Parathyroid adenoma (tissue), 2 donors: ENCODE measurements around the gene ARL2.
"Not testable (repeated sequence)": the region's sequence is repeated elsewhere in the genome, so short reads cannot be mapped to it uniquely, and the experiment has no call there.

ENCODE experiments used
- H2AFZ ChIP-seq: fragments of 300-600 bp; sonication (generic); one replicate; pipeline ENCODE4 v1.7.0; 2017; ENCODE audit warnings: antibody characterized with exemption, mild to moderate bottlenecking
- H3K27ac ChIP-seq: fragments of 300-600 bp; sonication (generic); one replicate; pipeline ENCODE4 v1.7.0; 2017
- H3K27me3 ChIP-seq: fragments of 300-600 bp; sonication (generic); one replicate; pipeline ENCODE4 v1.7.0; 2017; ENCODE audit warnings: low read length; ENCODE audit not compliant: control insufficient read depth, insufficient read depth
- H3K36me3 ChIP-seq: fragments of 300-600 bp; sonication (generic); one replicate; pipeline ENCODE4 v1.7.0; 2017; ENCODE audit warnings: low read length; ENCODE audit not compliant: control insufficient read depth, insufficient read depth
- H3K4me1 ChIP-seq: fragments of 300-600 bp; sonication (generic); one replicate; pipeline ENCODE4 v1.7.0; 2017; ENCODE audit warnings: control low read depth
- H3K4me2 ChIP-seq: fragments of 300-600 bp; sonication (generic); one replicate; pipeline ENCODE4 v1.7.0; 2017; ENCODE audit warnings: low read length
- H3K4me3 ChIP-seq: fragments of 300-600 bp; sonication (generic); one replicate; pipeline ENCODE4 v1.7.0; 2017; ENCODE audit warnings: low read depth, low read length
- H3K79me2 ChIP-seq: fragments of 300-600 bp; sonication (generic); one replicate; pipeline ENCODE4 v1.7.0; 2017; ENCODE audit warnings: control low read depth
- H3K9ac ChIP-seq: fragments of 300-600 bp; sonication (generic); one replicate; pipeline ENCODE4 v1.7.0; 2017; ENCODE audit warnings: mild to moderate bottlenecking
- H3K9me3 ChIP-seq: fragments of 300-600 bp; sonication (generic); one replicate; pipeline ENCODE4 v1.7.0; 2017; ENCODE audit warnings: low read length; ENCODE audit not compliant: control insufficient read depth
- CTCF ChIP-seq: fragments of 300-600 bp; sonication (generic); IDR thresholded peaks from one replicate; pipeline ENCODE4 v1.7.0; 2017; ENCODE audit warnings: antibody characterized with exemption, mild to moderate bottlenecking
- donor health status: primary hyperparathyroidism.

Gene ARL2

GRCh38 chr11:65002706-65003105, 11.3 kb upstream of the ARL2 start:
- no peaks in the 10 kb centered on the region for H3K79me2 ChIP-seq
- H2AFZ ChIP-seq, result no peak overlapping the region
- no peaks in the 10 kb centered on the region for H3K4me1 ChIP-seq
- no peak overlapping the region for H3K27ac ChIP-seq
- no peak overlapping the region for H3K4me2 ChIP-seq
- H3K9ac ChIP-seq, result no peak overlapping the region
- H3K9me3 ChIP-seq, result no peaks in the 10 kb centered on the region
- H3K36me3 ChIP-seq, result no peaks in the 10 kb centered on the region
- H3K4me3 ChIP-seq, result no peak overlapping the region
- H3K27me3 ChIP-seq, result no peaks in the 10 kb centered on the region
- no peak for TF ChIP-seq CTCF

GRCh38 chr11:65003282-65003681, 10.7 kb upstream of the ARL2 start:
- no peaks in the 10 kb centered on the region for H3K79me2 ChIP-seq
- H3K4me2 ChIP-seq, result no peak overlapping the region
- no peak overlapping the region for H3K4me3 ChIP-seq
- no peak overlapping the region for H3K9ac ChIP-seq
- H2AFZ ChIP-seq, result no peak overlapping the region
- no peak overlapping the region for H3K27ac ChIP-seq
- TF ChIP-seq CTCF, result no peak
- H3K4me1 ChIP-seq, result no peaks in the 10 kb centered on the region
- no peaks in the 10 kb centered on the region for H3K27me3 ChIP-seq
- no peaks in the 10 kb centered on the region for H3K9me3 ChIP-seq
- H3K36me3 ChIP-seq, result no peaks in the 10 kb centered on the region

- H2AFZ ChIP-seq, H3K4me1 ChIP-seq, H3K9ac ChIP-seq, H3K4me3 ChIP-seq, H3K36me3 ChIP-seq, H3K27me3 ChIP-seq, H3K4me2 ChIP-seq, H3K9me3 ChIP-seq, H3K79me2 ChIP-seq, H3K27ac ChIP-seq: not testable (repeated sequence)
These were observed 10.0 kb upstream of the ARL2 start for GRCh38 chr11:65003968-65004367.

GRCh38 chr11:65008016-65008415, 5.9 kb upstream of the ARL2 start:
- no peaks in the 10 kb centered on the region for H3K79me2 ChIP-seq
- H3K4me2 ChIP-seq, result no peak overlapping the region
- no peaks in the 10 kb centered on the region for H3K4me1 ChIP-seq
- H2AFZ ChIP-seq, result no peak overlapping the region
- H3K36me3 ChIP-seq, result no peaks in the 10 kb centered on the region
- H3K4me3 ChIP-seq, result no peak overlapping the region
- H3K9me3 ChIP-seq, result no peaks in the 10 kb centered on the region
- no peak overlapping the region for H3K9ac ChIP-seq
- no peak for TF ChIP-seq CTCF
- H3K27me3 ChIP-seq, result no peaks in the 10 kb centered on the region
- H3K27ac ChIP-seq, result no peak overlapping the region

GRCh38 chr11:65008873-65009272, 5.1 kb upstream of the ARL2 start:
- no peak for TF ChIP-seq CTCF
- H3K4me2 ChIP-seq, result no peak overlapping the region
- H3K79me2 ChIP-seq, result no peaks in the 10 kb centered on the region

More at GRCh38 chr11:65008873-65009272, 5.1 kb upstream of the ARL2 start:
- Histone ChIP-seq H3K27ac (no peak overlapping the region), H3K4me3 (no peak overlapping the region), H2AFZ (no peak overlapping the region), H3K9ac (no peak overlapping the region), H3K27me3 (no peaks in the 10 kb centered on the region), H3K4me1 (no peaks in the 10 kb centered on the region), H3K36me3 (no peaks in the 10 kb centered on the region), H3K9me3 (no peaks in the 10 kb centered on the region)
